DMS 273 (cell line): Measurements from ENCODE around the gene ACYP2.
"Not testable (repeated sequence)": the region's sequence is repeated elsewhere in the genome, so short reads cannot be mapped to it uniquely, and the experiment has no call there.

Experiments
- DNase-seq: peaks from one replicate; lab custom pipeline; 2025; ENCODE audit not compliant: unreplicated experiment; lab: John Stamatoyannopoulos, UW

ACYP2 gene

DNA sequence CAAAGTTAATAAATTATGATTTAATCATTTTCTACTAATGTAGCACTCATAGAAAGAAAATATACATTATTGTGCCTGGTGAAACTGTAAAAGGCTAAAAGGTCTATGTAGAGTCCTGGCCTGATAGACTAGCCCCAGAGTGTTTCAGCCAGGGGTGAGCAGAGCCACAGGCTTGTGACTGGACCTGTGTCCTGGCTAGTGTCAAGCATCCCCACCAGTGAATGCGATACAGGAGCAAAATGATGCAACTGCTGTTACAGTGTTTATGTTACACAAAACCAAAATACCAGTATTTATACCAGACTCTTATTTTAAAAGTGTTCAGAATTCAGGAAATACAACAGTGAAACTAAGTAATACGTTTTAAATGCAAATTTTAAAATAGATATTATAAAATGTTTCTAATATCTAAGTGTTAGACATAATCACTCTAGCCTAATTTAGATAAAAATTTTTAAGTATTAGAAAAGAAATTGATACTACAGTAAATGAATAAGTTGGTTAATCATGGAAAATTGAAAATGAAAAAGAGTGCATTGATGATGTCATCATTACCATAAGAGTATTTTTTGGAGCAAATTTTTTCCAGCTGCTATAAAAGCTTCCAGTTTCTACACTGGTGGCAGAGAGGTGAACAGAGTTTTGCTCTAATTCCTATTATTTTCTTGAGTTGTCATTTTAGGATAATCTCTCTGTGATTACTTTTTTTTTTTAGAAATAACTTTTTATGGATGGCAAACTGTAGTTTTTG, 146.8 kb downstream of the ACYP2 start:
- no peak for DNase-seq

DNA sequence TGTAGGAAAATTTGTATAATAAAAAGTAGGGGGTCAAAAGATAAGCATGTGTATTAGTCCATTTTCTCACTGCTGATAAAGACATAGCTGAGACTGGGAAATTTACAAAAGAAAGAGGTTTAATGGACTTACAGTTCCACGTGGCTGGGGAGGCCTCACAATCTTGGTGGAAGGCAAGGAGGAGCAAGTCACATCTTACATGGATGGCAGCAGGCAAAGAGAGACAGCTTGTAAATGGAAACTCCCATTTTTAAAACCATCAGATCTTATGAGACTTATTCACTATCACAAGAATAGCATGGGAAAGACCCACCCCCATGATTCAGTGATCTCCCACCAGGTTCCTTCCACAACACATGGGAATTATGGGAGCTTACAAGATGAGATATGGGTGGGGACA, 149.7 kb downstream of the ACYP2 start:
- DNase-seq: not testable (repeated sequence)

DNA sequence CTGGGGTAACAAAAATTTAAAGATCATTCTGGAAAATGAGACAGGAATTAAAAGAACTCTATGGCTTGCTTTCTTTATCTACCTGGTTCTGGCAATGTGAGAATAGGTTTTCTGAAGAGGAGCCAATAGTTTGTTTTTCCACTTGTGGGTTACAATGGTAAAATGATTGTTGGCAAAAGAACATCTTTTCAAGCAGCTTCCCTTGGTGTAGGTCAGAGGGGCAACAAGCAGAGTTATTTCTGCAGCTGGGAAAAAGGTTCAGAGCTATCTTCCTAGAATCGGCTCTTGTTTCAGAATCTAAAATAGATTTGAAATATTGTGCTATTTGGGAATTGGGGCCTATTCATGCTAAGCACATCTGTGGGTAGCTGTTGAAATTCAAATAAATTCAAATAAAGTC, 152.2 kb downstream of the ACYP2 start:
- no peak for DNase-seq

DNA sequence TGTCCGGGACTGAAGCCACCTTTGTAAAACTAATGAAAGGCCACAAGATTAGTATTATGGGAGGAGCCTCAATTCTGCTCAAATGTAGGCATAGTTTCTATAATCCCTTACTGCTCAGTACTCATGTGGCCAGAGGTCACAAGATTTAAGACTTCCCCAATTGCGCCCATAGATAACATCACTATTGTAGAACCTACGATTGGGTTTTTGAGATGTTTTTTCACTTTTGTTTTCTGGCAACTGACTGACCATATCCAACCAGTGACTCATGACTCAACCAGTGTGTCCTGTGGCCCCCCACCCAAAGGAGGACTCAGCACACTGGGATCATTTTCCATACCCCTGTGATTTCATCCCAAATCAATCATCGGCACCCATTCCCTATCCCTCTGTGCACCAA, 155.8 kb downstream of the ACYP2 start:
- DNase-seq: no peak

DNA sequence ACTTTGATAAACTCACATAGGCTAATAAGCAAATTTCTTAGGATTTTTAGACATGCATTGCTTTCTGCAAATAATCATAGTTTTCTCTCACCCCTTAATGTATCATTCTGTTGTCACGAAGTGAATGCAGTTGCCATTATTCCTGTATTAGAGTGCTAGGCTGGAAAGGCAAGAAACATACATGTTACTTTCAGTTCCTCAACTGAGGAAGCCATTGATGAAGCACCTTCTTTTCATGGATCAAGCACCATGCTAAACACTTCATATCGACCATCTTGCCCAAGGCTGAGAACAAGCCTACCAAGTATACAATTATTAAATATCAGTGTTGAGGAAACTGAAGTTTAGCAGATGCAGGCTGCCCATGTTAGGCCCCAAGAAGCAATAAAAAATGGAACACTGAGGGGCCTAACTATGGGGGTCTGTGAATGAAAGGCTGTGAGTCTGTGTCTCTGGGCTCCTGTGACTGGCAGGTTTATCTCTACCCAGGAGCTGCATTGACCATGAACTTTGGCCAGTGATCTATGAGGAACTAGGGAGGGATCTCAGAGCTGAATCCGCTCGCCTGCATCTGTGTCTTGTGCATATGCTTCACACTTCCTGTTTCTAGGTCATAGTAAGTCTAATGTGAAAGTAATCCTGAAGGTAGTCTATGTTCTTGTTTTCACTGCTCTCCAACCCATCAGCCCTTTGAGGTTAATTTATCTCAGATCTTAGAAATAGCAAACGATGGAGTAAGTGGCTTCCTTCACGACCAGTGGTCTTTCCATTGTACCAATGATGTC, 156.6 kb downstream of the ACYP2 start:
- DNase-seq: no peak

DNA sequence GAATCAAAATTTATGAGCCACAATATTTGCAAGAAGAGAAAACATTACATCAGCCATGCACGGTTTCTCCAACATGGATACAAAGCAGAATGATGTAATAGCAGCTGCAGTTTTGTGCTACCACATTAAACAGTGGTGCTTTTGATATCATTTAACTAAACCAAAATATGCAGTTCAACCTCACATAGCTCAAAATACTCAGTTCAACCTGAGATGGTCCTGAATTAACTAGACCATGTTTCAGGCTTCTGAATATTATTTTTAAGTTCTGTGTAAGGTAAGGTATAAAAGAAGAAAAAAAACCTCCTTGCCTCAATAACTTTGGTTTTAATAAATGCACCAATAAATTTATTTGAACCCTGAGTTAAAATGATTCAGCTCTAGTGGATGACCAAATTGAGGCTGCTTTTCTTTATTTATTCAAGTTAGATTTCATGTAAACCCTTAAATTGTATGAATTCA, 159.4 kb downstream of the ACYP2 start:
- peak; percentile 46 for DNase-seq

DNA sequence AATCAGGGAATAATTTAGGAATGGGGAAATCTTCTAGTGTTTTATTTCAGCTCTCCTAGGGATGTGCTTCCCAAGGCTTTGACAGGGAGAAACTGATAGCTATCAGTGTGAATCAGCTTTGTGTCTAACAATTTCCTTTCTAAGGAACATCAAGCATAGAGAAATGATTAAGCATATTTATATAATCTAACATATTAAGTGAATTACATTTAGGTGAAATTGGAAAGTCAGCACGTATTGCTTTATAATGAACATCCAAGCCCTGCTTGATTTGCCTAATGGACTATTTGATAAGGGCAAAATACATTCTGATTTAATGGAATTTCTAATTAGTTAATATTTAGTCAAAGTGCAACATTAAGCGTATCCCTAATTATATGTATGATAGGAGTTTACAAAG, 160.1 kb downstream of the ACYP2 start:
- DNase-seq: no peak

DNA sequence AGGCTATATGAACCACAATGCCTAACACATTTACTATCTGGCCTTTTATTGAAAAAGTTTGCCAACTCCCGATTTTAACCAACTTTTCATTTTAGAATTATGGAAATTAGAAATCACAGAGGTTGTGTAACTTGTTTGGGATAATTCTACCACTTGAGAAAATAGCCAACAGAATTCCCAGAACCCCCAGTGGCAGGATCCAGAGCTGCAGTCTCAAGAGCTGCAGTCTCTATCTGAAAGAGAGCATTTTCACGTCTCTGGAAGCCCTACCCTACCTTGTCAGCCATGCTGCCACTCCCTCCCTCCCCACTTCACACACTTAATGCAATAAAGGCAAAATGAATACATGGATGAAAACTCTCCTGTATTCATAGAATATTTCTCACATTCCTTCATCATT, 164.0 kb downstream of the ACYP2 start:
- peak; percentile 28 for DNase-seq

DNA sequence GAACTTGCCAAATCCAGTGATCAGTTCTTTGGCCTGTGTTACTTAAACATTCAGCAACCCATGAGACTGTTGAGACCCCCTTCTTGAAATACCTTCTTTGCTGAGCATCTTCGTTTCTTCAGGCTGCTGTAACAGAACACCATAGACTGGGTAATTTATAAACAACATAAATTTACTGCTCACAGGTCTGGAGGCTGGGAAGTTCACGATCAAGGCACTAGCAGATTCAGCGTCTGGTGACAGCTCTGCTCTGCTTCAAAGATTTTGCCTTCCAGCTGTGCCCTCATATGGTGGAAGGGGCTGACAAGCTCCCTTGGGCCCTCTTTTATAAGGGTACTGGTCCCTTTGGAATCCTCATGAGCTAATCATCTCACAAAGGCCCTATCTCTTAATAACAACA, 169.4 kb downstream of the ACYP2 start:
- no peak for DNase-seq

DNA sequence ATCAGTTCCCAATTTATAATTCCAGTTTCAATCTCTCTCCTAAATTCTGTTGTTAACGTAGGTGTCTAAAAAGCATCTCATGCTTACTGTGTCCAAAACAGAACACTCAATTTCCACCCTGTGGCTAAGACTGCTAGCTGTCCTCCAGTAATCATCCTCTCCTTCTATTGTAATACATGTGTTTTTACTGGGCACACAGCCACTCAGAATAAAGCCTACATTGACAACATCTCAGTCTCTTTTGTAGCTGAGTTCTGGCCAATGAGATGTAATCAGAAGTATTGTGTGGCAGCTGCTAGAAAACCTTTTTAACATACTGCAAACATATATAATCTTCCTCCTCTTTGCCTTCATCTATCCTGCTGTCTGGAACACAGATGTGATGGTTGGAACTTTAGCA, 170.0 kb downstream of the ACYP2 start:
- DNase-seq: no peak

DNA sequence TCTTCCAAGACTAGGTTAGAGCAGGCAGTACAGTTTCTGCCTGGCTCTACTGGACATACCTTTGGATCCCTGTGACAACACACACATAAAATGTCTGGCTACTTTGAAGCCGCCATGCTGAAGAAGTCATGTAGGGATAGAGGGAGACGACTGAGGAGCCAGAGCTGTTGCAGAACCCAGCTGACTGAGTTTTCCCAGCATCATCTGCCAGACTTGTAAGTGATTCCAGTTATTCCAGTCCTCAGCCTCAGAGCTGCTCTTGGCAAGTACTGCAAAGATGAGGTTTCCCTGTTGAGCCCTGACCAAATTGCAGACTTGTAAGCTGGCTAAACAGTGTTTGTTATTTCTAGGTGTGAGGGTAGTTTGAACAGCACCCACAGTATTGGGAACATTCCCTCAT, 172.1 kb downstream of the ACYP2 start:
- DNase-seq: no peak

DNA sequence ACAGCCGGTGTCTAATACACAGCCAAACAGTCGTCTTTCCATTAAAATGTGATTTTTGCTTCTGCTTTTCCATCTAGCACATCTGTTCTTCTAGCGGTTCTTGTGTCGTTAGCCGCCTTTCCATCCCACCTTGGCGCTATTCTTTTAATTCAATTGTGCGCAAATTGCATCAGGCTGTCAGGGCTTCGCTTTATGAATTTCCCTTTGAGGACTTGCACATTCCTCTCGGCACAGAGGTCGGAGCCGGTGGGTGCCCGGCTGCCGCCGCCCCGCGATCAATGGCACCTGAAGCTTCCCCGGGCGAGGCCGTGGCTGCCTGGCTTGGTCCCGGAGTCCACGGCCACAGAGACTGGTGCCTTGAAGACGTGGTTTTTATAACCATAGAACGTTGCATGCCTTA, 174.5 kb downstream of the ACYP2 start:
- no peak for DNase-seq

DNA sequence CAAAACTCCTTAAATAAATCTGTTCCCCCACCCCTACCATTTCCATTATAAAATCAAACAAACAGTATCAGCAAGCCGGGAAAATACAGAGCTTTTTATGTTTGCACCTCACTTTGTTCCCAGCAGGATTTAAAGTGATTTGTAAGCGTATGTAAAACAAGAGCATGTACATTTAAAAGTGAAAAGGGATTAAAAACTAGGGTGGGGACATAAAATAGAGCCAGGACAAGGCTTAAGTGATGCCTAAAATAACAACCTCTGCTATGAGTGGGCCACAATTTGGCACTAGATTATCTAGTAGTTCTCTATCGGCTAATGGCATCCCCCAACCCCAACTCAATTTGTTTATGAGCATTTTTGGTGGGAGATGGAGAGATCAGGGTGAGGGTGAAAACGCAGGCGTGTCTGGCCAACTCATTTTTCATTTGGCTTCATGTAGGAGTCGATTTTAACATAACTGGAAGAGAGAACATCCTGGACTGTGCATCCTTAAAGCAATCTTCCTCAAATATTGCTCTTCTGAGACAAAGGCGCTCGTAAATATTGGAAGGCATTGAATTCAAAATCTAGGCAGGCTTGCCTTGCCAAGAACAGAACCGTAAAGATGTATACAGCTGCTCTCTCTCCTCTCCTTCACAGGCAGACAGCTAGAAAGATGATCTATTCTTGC, 175.1 kb downstream of the ACYP2 start:
- no peak for DNase-seq

DNA sequence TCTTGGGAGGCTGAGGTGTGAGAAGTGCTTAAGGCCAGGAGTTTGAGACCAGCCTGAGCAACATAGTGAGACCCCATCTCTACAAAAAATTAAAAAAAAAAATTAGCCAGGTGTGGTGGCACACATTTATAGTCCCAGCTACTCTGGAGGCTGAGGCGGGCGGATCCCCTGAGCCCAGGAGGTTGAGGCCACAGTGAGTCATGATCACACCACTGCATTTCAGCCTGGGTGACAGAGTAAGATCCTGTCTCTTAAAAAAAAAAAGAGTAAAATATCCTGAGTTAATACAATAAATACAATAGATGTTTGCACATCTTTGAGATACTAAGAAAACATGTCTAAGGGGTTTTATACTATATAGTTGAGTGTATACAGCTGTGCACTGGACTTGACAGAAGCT, 179.2 kb downstream of the ACYP2 start:
- DNase-seq: not testable (repeated sequence)

DNA sequence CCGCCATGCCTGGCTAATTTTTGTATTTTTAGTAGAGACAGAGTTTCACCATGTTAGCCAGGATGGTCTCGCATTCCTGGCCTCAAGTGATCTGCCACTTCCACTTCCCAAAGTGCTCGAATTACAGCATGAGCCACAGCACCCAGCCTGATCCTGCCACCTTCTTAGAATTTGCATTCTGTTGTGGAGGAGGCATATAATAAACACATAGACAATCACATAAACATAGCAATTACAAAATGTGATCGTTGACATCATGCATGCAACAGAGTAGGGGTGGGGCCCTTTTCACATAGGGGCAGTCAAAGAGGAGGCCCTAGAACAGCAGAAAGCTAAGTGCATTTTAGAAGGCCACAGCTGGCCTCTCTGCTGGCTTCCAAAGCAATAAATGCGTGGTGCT, 180.5 kb downstream of the ACYP2 start:
- peak; percentile 78 for DNase-seq

DNA sequence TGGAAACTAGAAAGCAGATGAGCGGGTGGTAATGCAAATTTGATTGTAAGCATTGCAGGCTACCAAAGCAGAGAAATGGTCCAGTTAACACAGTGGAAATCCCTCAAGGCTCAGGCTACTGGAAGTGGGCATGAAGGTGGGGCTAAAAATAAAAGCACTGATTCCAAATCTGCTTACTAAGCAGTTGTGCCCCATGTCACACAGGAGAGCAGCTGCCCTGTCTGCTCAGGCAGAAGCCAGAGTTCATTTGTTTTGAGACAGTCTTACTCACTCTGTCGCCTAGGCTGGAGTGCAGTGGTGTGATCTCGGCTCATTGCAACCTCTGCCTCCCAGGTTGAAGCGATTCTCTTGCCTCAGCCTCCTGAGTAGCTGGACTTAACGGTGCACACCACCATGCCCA, 183.1 kb downstream of the ACYP2 start:
- DNase-seq: no peak

DNA sequence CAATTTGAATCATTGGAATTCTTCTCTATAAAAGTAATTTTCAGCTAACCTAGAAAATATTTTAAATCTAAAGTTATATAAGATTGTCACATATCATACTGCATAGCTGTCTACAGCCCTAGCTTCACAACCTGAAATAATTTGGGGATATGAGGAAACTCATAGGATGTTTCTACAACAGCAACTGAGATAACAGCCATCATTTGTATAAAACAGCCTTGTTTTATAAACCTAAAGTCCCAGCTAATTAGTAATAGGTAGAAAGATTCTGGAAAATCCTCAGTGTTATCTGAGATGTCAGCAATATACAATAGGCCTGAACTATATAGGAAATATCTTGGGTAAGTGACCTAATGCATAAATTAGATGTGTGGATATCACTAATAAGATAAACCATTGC, 188.2 kb downstream of the ACYP2 start:
- DNase-seq: no peak

DNA sequence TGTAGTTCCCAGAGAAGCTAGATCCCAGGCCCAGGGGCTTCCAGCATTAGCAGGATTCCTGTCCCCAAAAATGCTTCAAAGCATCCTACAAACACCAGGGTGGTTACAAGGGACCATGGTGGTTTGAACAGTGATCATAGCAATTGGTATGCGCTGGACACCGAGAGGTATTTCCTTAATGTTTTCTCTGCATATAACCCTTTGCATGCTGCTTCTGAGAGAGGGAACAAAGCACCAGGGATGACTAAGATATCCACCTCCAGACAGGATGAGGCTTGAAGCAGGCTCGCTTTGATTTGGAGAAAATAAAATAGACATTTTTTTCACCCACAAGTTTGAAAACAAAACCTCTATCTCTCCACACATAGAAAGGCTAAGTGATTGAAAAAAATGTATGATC, 191.1 kb downstream of the ACYP2 start:
- DNase-seq: no peak

DNA sequence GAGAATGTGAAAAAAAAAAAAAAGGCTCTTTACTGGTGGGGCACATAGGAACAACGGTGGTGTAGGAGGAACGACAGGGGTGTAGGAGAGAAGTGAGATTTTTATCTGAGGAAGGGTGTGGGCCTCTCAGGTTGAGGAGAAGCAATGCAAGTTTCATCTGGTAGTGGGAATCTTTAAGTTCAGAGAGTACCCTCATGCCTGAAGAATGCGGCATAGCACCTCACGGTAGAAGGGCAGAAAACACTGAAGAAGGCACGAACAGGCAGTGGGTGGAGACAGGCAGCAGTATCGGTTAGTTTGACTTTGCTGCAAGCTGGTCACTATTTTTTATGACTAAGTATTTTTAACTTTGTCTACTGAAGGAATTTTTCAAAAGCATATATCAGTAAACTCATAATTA, 192.8 kb downstream of the ACYP2 start:
- DNase-seq: no peak

DNA sequence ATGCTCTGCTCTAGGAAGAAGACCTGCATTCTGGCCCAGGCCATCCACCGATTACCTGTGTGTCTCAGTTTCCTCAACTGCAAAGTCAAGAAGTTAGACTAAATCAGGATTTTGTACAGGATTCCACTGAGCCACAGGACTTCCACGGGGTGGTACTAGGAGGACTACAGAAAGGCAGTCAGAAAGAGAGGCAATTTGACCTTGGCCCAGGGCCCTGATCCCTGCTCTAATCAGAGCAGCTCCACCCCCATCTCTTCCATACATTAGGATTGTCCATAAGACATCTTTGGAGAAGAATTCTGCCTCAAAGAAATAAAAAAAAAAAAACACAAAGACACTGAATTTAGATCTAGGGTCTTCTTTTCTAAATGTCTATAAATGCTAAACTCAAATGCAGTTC, 193.4 kb downstream of the ACYP2 start:
- DNase-seq: no peak

DNA sequence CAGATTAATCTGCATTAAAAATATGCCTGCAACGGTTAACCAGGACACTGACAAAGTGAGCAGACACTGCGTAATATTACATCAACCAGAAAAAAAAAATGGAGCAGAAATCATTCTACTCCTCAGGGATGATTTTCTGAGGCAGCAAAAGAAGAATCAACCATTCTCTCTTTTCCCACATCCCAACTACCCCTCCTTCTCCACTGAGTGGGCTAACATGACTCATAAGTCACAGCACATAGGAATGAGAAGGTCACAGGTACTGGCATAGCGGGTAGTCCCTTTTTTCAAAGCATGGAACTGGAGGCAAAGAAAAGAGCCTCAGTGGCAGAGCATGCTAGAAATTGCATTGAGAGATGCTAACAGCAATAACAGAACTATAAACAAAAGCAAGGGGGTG, 194.9 kb downstream of the ACYP2 start:
- no peak for DNase-seq

DNA sequence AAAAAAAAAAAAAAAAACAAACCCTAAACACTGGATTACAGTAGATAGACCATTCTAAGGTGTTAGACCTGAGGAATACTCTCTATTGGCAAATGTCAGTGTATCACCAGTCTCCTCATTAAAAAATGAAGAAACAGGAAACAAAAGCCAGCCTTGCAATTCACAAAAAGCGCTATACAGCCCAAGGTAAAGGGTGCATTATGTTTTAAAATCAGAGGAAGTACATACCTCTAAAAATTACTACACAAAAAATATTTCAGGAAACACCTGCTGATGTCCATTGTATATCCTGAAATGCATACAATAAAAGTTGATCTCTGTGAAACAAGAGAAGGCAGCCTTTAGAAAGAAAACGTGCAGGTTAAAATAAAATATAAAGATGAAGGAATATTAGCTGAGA, 195.5 kb downstream of the ACYP2 start:
- DNase-seq: no peak
